ELR (cell line): ENCODE measurements around the gene DHFR.
"Not testable (repeated sequence)": the region's sequence is repeated elsewhere in the genome, so short reads cannot be mapped to it uniquely, and the experiment has no call there.

Experiments used
- DNase-seq: peaks from one replicate; pipeline ENCODE4 v3.0.0-alpha.2; 2015; ENCODE audit warnings: low read depth

The DHFR gene

DNA sequence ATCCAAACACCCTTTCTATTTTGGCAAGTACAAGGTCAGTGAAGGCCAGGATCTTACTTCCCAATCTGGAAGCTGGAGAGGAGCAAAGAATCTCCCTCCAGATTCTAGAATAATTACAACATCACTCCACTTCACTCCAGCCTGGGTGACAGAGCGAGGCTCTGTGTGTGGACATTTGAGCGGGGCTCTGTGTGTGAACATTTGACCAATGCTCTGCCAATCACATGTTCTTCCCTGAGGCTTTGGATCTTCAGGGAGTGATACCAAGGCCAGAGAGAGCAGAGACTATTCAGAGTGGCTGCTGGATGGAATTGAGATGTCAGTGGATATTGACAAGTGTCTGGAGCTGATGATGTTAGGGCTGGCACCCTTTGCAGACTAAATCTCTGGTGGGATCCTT, 60.0 kb downstream of the DHFR start:
- DNase-seq: no peak

DNA sequence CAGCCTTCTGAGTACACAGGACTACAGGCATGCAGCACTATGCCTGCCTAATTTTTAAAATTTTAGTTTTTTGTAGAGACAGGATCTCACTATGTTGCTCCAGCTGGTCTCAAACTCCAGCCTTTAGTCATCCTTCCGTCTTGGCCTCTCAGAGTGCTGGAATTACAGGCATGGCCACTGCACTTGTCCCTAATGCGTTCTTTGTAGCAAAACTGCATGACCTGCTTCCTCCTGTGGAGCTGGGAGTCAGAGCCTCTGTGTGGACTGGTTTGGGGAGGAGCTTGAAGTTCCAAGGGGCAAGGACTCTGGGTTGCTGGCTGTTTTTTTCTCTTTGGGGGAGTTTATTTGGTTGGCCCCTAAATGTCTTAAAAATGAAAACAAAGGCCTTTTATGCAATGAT, 62.0 kb downstream of the DHFR start:
- DNase-seq: no peak

DNA sequence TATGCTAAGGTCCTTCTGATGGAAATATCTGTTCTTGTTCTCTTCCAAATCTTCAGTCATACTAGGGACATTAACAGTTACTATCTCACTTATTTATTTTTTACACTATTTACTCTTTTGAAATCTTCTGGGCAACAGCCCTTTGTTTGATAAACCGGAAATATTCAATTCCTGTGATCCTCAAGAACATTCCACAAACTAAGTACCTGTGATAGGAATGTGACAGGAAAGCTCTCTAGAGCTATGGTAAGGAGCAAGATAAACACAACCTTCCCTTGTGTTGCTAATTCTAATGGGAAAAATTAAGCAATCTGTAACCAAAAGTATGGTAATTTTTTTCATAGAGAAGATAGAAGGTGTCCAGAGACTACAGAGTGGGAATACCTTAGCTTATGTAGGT, 62.7 kb downstream of the DHFR start:
- DNase-seq: no peak

GRCh38 chr5:80591352-80591751, 63.4 kb downstream of the DHFR start:
- peak; percentile 25 for DNase-seq

- DNase-seq: no peak
Observed at GRCh38 chr5:80590766-80591165, 64.0 kb downstream of the DHFR start.

DNA sequence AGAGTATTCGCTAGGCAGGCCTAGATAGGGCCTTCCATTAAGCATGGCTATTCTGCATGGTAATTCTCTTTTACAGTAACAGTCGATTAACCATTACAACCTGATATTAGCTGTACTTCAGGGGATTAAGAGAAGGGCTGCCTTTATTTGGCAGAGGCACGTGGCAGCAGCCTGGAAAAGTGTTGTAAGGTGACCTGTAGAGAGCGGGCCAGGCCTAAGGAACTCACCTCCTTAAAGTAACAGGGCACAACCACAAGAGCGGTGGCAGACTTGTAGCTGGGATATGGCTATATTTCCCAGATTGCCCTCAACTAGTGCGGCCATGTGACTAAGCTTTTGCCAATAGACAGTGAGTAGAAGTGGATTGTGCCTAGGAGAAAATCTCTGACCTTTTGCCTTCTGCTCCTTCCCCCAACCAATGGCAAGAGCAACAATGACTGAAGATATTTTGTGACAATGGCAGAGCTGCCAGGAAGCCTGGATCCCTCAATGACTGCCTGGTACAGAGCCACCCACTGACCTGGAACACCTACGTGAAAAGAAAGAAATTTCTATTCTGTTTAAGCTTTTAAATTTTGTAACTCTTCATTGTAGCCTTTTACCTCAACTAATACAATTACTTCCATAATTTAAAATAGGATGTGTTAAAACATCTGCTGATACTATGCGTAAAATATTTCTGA, 65.8 kb downstream of the DHFR start:
- no peak for DNase-seq

DNA sequence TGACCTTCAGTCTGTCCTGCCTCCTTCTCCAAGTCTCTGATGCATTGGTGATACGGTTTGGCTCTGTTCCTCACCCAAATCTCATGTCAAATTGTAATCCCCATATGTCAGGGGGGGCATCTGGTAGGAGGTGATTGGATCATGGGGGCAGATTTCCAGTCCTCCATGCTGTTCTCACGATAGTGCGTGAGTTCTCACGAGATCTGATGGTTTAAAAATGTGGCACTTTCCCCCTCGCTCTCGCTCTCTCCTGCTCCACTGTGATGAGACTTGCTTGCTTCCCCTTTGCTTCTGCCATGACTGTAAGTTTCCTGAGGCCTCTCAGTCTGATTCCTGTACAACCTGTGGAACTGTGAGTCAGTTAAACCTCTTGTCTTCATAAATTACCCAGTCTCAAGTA, 70.0 kb downstream of the DHFR start:
- DNase-seq: no peak

GRCh38 chr5:80580291-80580690, 74.5 kb downstream of the DHFR start:
- not testable (repeated sequence) for DNase-seq

- DNase-seq: no peak
Observed at GRCh38 chr5:80579050-80579449, 75.7 kb downstream of the DHFR start.

DNA sequence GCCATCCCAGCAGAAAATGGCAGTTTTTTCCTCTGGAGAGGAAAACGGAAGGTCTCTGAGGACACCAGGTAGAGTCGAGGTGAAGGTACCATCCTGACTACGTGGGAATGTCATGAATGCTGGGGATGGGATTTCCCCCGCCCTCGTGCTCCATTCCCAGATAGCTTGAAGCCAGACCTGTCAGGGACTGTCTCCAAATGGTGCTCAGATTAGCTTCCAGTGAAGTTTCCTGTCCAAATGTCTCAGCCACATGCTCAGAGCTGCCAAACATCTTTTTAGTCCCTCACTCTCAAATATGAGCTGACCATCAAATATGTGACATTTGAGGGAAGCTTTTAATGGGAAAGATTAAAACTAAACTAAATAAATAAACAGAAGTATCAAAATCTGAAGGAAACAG, 77.1 kb downstream of the DHFR start:
- DNase-seq: no peak

- no peak for DNase-seq
Observed at GRCh38 chr5:80576383-80576782, 78.4 kb downstream of the DHFR start.
